ENCODE data around the gene TNPO3.

TNPO3 gene

GRCh38 chr7:129054438-129055293, at the start of gene TNPO3:
Gene TNPO3, minus strand, starts transcription at chr7:129055111. Its CDS starts 341 bp downstream, at chr7:129054770.
- peak; percentile 88 for DNase-seq (ENCODE audit: low read depth)

DNA sequence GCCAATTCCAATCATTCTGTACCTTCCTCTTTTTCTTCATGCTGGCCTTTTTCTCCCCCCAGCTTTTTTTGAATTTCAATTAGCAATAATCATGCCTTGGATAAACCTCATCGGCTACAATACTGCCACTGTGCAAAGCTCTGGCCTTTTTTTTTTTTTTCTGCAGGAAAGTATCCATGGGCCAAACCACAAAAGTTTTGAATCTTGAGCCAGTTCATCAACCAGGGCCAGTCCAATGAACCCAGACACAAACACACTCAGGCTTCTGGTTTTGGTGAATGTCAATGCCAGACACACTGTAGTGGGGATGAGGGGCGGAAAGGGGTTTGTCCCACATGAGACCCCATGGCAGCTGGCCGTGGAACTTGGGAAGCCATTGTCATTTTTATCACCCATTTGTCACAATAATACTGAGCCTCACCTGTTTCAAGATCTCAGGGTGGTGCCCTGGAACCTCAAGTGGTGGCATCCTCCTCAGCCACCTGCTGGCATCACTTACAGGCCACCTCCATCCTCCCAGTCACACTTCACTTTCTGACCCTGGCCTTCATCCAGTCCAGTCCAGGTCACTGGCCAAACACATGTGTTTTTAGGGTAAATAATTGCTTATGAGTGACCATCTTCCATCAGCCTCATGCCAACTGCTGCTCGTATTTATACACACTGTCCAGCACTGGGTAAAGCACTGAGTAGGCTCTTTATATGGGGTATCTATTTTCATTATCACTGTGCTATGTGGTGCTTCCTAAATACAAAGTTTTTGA, 48.8 kb upstream of the TNPO3 start:
- DNase-seq (ENCODE audit: low read depth) = no peak

- no peak for DNase-seq (ENCODE audit: low read depth)
Observed at GRCh38 chr7:129101746-129102145, 46.8 kb upstream of the TNPO3 start.

GRCh38 chr7:129100827-129101166, 45.9 kb upstream of the TNPO3 start:
- no peak for DNase-seq (ENCODE audit: low read depth)

GRCh38 chr7:129098409-129099084, 43.6 kb upstream of the TNPO3 start:
- DNase-seq (ENCODE audit: low read depth) = no peak

GRCh38 chr7:129095258-129095657, 40.3 kb upstream of the TNPO3 start:
- DNase-seq (ENCODE audit: low read depth) = no peak

DNA sequence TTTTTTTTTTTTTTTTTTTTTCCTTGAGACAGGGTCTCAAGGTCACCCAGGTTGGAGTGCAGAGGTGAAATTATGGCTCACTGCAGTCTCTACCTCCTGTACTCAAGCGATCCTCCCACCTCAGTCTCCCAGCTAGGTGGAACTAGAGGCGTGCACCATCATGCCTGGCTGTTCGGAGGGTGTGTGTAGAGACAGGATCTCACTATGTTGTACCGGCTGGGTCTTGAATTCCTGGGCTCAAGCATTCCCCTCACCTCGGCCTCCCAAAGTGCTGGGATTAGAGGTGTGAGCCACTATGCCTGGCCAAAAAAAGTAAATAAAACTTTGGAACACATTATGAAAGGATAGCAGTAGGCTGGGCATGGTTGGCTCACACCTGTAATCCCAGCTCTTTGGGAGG, 39.6 kb upstream of the TNPO3 start:
- DNase-seq (ENCODE audit: low read depth) = no peak

GRCh38 chr7:129093867-129094456, 39.1 kb upstream of the TNPO3 start:
- no peak for DNase-seq (ENCODE audit: low read depth)

DNA sequence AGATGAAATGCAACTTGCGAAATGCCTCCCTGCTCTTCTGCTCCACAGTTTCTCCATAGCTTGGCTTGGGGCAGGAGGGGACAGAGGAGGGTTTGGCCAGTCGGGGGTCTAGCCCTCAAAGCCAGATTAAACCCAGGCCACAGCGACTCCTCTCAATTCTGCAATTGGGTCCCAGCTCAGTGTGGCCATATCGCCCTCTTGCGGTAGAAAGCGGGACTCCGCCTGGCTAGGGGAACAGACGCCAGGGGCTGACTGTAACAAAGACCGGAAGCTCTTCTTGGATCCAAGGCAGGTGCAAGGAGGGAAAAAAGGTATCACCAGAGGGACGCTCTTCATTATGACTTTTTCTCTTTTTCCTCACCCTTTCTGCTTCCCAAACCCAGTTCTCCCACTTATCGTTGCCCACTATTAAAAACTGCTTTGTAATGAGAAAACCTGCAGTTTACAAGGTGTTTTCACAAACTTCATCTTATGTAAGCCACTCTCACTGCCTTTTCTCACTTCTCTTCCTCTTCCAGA, 36.6 kb upstream of the TNPO3 start:
- DNase-seq (ENCODE audit: low read depth) = peak; percentile 83

GRCh38 chr7:129090300-129090907, 35.5 kb upstream of the TNPO3 start:
- DNase-seq (ENCODE audit: low read depth) = no peak

DNA sequence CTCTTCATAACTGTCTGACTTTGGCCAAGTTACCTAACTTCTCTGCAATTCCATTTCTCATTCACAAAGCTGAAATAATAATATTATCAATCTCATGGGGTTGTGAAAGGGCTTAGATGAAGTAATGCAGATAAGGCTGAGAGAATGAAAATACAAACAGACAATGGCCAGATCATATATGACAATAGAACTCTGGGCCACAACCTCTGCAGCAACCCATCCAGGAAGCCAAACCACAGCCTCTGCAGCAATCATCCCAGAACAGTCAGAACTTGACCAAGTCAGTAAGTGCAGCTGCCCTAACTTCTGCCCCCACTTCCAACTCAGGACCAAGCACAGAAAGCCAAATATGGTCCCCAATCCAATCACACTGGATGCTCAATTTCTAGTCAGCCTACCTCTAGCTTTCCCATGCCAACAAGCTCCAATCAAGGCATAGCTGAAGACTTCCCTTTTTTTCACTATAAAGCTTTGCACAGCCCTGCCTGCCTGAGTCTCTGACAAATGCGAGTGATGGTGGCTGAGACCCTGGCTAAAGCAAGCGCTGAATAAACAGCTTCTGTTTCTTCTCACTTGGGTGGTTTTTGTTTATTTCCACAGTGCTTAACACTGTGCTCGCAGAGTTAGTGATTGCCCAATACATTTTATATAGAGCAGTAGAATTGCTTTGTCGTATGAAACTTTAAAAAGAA, 34.8 kb upstream of the TNPO3 start:
- DNase-seq (ENCODE audit: low read depth) = no peak

GRCh38 chr7:129084801-129085551, 30.1 kb upstream of the TNPO3 start:
- no peak for DNase-seq (ENCODE audit: low read depth)

GRCh38 chr7:129083525-129083924, 28.6 kb upstream of the TNPO3 start:
- no peak for DNase-seq (ENCODE audit: low read depth)

- no peak for DNase-seq (ENCODE audit: low read depth)
Observed at GRCh38 chr7:129078455-129078854, 23.5 kb upstream of the TNPO3 start.

- no peak for DNase-seq (ENCODE audit: low read depth)
Observed at GRCh38 chr7:129076886-129077285, 22.0 kb upstream of the TNPO3 start.

- no peak for DNase-seq (ENCODE audit: low read depth)
Observed at GRCh38 chr7:129074994-129075393, 20.1 kb upstream of the TNPO3 start.

DNA sequence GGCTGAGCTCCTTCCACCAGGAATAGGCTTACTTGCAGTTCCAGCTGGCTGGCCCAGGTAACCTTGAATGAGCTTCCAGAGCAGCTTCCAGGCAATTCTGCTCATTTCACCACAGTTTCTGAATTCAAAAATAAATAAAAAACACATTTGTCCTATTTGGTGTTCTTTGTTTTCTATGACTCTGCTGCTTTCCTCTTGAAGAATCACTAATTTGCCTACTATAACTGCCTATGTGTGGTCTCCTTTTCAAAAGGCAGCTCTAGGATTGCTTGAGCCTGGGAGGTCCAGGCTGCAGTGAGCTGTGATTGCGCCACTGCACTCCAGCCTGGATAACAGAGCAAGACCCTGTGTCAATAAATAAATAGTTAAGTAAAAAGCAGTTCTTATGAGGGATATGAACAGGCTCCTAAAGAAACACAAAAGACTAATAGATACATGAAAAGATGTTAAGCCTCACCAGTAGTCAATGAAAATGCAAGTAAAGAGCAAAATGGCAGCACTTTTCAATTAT, 19.5 kb upstream of the TNPO3 start:
- DNase-seq (ENCODE audit: low read depth) = no peak

GRCh38 chr7:129073738-129074137, 18.8 kb upstream of the TNPO3 start:
- no peak for DNase-seq (ENCODE audit: low read depth)

GRCh38 chr7:129073204-129073603, 18.3 kb upstream of the TNPO3 start:
- DNase-seq (ENCODE audit: low read depth) = no peak

GRCh38 chr7:129072479-129073011, 17.6 kb upstream of the TNPO3 start:
- DNase-seq (ENCODE audit: low read depth) = no peak

Measured in activated T-cell treated with anti-CD3 and anti-CD28 coated beads for 48 hours (primary cell).